Natural killer cell treated with Interleukin-12 subunit alpha and Interleukin-12 subunit beta and Interleukin-15 and Interleukin-18, amount 100 ng/mL, for 72 hours (primary cell): Measurements from ENCODE around the gene ASPDH. TPM values are rescaled to one million over a fixed set of nuclear protein-coding genes. Genes with fewer than 3 reads are reported as not detected.

Experiments
- ATAC-seq, 2 donors: fragments of 150-1000 bp; cut with Tn5 transposase in 1 of 2; sonication (Bioruptor Pico), chemical (Tn5 transposase) in 1 of 2; 2 replicates each; pipeline ENCODE4 v1.10.0; 2021
- DNase-seq: peaks from one replicate; pipeline ENCODE4 v3.0.0; 2022; ENCODE audit warnings: low spot score
- H3K27ac Mint-ChIP-seq, 2 donors: 1 replicate in 1 of 2; 2 replicates in 1 of 2; pipeline ENCODE4 v1.8.0; 2022; ENCODE audit warnings: mixed read lengths in 2 of 2, mild to moderate bottlenecking in 1 of 2, moderate library complexity in 1 of 2
- H3K27me3 Mint-ChIP-seq, 2 donors: 1 replicate in 1 of 2; 2 replicates in 1 of 2; pipeline ENCODE4 v1.8.0; 2022; ENCODE audit warnings: mixed read lengths in 2 of 2
- H3K36me3 Mint-ChIP-seq: one replicate; pipeline ENCODE4 v1.8.0; 2022; ENCODE audit warnings: mixed read lengths
- H3K4me1 Mint-ChIP-seq, 2 donors: 1 replicate in 1 of 2; 2 replicates in 1 of 2; pipeline ENCODE4 v1.8.0; 2022; ENCODE audit warnings: low read depth in 2 of 2, mixed read lengths in 2 of 2, mild to moderate bottlenecking in 1 of 2
- H3K4me3 Mint-ChIP-seq: one replicate; pipeline ENCODE4 v1.8.0; 2022; ENCODE audit warnings: mixed read lengths
- H3K9me3 Mint-ChIP-seq: 2 replicates; pipeline ENCODE4 v1.8.0; 2022; ENCODE audit warnings: mixed read lengths
- total RNA-seq, 2 donors: library from RNA; stranded (reverse); gene quantifications; one replicate each; pipeline ENCODE4 v1.2.3, GENCODE V29; 2022

The ASPDH gene
- total RNA-seq, 2 donors from 2014 or later, result not detected

- no peak overlapping the region for H3K4me3 Mint-ChIP-seq
- no peak for DNase-seq
- H3K9me3 Mint-ChIP-seq, result no peaks in the 10 kb centered on the region
- no peaks in the 10 kb centered on the region for H3K27me3 Mint-ChIP-seq
- no peaks in the 10 kb centered on the region for H3K4me1 Mint-ChIP-seq
- peak in 1 of 2 donors; percentile 3 for ATAC-seq
- H3K36me3 Mint-ChIP-seq, result no peaks in the 10 kb centered on the region
- H3K27ac Mint-ChIP-seq, result no peak overlapping the region
Observed at GRCh38 chr19:50501568-50502475, 11.9 kb downstream of the ASPDH start.

- Mint-ChIP-seq H3K27me3 (no peaks in the 10 kb centered on the region), H3K27ac (no peak overlapping the region), H3K36me3 (no peaks in the 10 kb centered on the region), H3K9me3 (no peaks in the 10 kb centered on the region), H3K4me1 (no peaks in the 10 kb centered on the region), H3K4me3 (no peak overlapping the region)
- DNase-seq (no peak), ATAC-seq (peak; percentile 34 to 41)
Observed at GRCh38 chr19:50501186-50501567, 12.5 kb downstream of the ASPDH start.

GRCh38 chr19:50500753-50501151 is 13.0 kb downstream of the ASPDH start:
- Mint-ChIP-seq H3K27ac (no peak overlapping the region), H3K36me3 (no peaks in the 10 kb centered on the region), H3K9me3 (no peaks in the 10 kb centered on the region), H3K27me3 (no peaks in the 10 kb centered on the region), H3K4me3 (no peak overlapping the region), H3K4me1 (no peaks in the 10 kb centered on the region)
- ATAC-seq (peak; percentile 21 to 34), DNase-seq (no peak)

GRCh38 chr19:50500060-50500752 is 13.5 kb downstream of the ASPDH start:
- DNase-seq, result no peak

GRCh38 chr19:50498219-50499056 is 15.3 kb downstream of the ASPDH start:
- DNase-seq (no peak), ATAC-seq (no peak)
- Mint-ChIP-seq H3K27me3 (no peaks in the 10 kb centered on the region), H3K9me3 (no peaks in the 10 kb centered on the region), H3K4me3 (no peak overlapping the region), H3K4me1 (no peaks in the 10 kb centered on the region), H3K36me3 (no peaks in the 10 kb centered on the region), H3K27ac (no peak overlapping the region)

More at GRCh38 chr19:50500060-50500752, 13.5 kb downstream of the ASPDH start:
- Mint-ChIP-seq H3K27ac (no peak overlapping the region), H3K27me3 (no peaks in the 10 kb centered on the region), H3K36me3 (no peaks in the 10 kb centered on the region), H3K4me1 (no peaks in the 10 kb centered on the region), H3K4me3 (no peak overlapping the region), H3K9me3 (no peaks in the 10 kb centered on the region)
- peak; percentile 19 to 63 for ATAC-seq

- no peaks in the 10 kb centered on the region for H3K36me3 Mint-ChIP-seq
- no peak overlapping the region for H3K27ac Mint-ChIP-seq
- H3K4me3 Mint-ChIP-seq, result no peak overlapping the region
- H3K4me1 Mint-ChIP-seq, result peaks cover 5% of the 10 kb centered on the region in 2 donors
- no peak for ATAC-seq
- DNase-seq, result no peak
- no peaks in the 10 kb centered on the region for H3K9me3 Mint-ChIP-seq
- no peaks in the 10 kb centered on the region for H3K27me3 Mint-ChIP-seq
Observed at GRCh38 chr19:50497022-50497405, 16.7 kb downstream of the ASPDH start.

GRCh38 chr19:50496189-50497021 is 17.3 kb downstream of the ASPDH start:
- Mint-ChIP-seq H3K4me3 (no peak overlapping the region), H3K27me3 (peaks cover 0 to 5% of the 10 kb centered on the region in 2 donors)
- no peak for DNase-seq

GRCh38 chr19:50495020-50495531 is 18.6 kb downstream of the ASPDH start:
- no peak for DNase-seq
- no peak for ATAC-seq

More at GRCh38 chr19:50496189-50497021, 17.3 kb downstream of the ASPDH start:
- Mint-ChIP-seq H3K27ac (peak overlapping the region in 1 of 2 donors; percentile 65), H3K36me3 (no peaks in the 10 kb centered on the region), H3K4me1 (peaks cover 11% of the 10 kb centered on the region in 2 donors), H3K9me3 (no peaks in the 10 kb centered on the region)
- no peak for ATAC-seq

GRCh38 chr19:50494186-50495019 is 19.3 kb downstream of the ASPDH start:
- no peaks in the 10 kb centered on the region for H3K9me3 Mint-ChIP-seq
- no peaks in the 10 kb centered on the region for H3K36me3 Mint-ChIP-seq
- H3K4me1 Mint-ChIP-seq, result peaks cover 13% of the 10 kb centered on the region in 2 donors
- no peak overlapping the region for H3K4me3 Mint-ChIP-seq
- H3K27me3 Mint-ChIP-seq, result peaks cover 0 to 5% of the 10 kb centered on the region in 2 donors
- DNase-seq (no peak), ATAC-seq (no peak)
- no peak overlapping the region for H3K27ac Mint-ChIP-seq

More at GRCh38 chr19:50495020-50495531, 18.6 kb downstream of the ASPDH start:
- Mint-ChIP-seq H3K4me3 (no peak overlapping the region), H3K36me3 (no peaks in the 10 kb centered on the region), H3K4me1 (peaks cover 13% of the 10 kb centered on the region in 2 donors), H3K27me3 (peaks cover 0 to 5% of the 10 kb centered on the region in 2 donors), H3K9me3 (no peaks in the 10 kb centered on the region), H3K27ac (no peak overlapping the region)

- no peak for DNase-seq
- Mint-ChIP-seq H3K4me3 (no peak overlapping the region), H3K36me3 (no peaks in the 10 kb centered on the region), H3K9me3 (no peaks in the 10 kb centered on the region), H3K27me3 (peaks cover 0 to 5% of the 10 kb centered on the region in 2 donors), H3K27ac (no peak overlapping the region), H3K4me1 (peaks cover 19 to 24% of the 10 kb centered on the region in 2 donors)
- ATAC-seq, result no peak
Observed at GRCh38 chr19:50493171-50493570, 20.5 kb downstream of the ASPDH start.

GRCh38 chr19:50492303-50493052 is 21.2 kb downstream of the ASPDH start:
- Mint-ChIP-seq H3K27ac (no peak overlapping the region), H3K9me3 (no peaks in the 10 kb centered on the region), H3K36me3 (no peaks in the 10 kb centered on the region), H3K4me1 (peaks cover 19 to 28% of the 10 kb centered on the region in 2 donors), H3K4me3 (peak overlapping the region; percentile 33), H3K27me3 (peaks cover 0 to 5% of the 10 kb centered on the region in 2 donors)
- DNase-seq (no peak), ATAC-seq (peak; percentile 70 to 71)
